GM19372 (cell line): ENCODE data around the gene KRTAP1-1.
"Not testable (repeated sequence)": the region's sequence is repeated elsewhere in the genome, so short reads cannot be mapped to it uniquely, and the experiment has no call there.

Experiments
- ATAC-seq: cut with Tn5 transposase; IDR thresholded peaks from one replicate; pipeline ENCODE4 v1.9.1; 2021; ENCODE audit warnings: mild to moderate bottlenecking, low read depth, moderate library complexity; ENCODE audit not compliant: unreplicated experiment

The KRTAP1-1 gene

GRCh38 chr17:41058741-41059140 is 17.5 kb upstream of the KRTAP1-1 start:
- no peak for ATAC-seq

- ATAC-seq, result no peak
Observed at GRCh38 chr17:41057547-41057946, 16.3 kb upstream of the KRTAP1-1 start.

- not testable (repeated sequence) for ATAC-seq
Observed at GRCh38 chr17:41055130-41055529, 13.9 kb upstream of the KRTAP1-1 start, which contains the start of gene KRTAP2-2. Gene KRTAP2-2 (minus strand): TSS chr17:41055230. CDS start chr17:41055211, 19 bp downstream.

GRCh38 chr17:41054556-41054955 is 13.3 kb upstream of the KRTAP1-1 start:
- ATAC-seq, result not testable (repeated sequence)

- no peak for ATAC-seq
Observed at GRCh38 chr17:41054025-41054424, 12.8 kb upstream of the KRTAP1-1 start.

GRCh38 chr17:41052566-41052965 is 11.3 kb upstream of the KRTAP1-1 start:
- no peak for ATAC-seq

- ATAC-seq, result no peak
Observed at GRCh38 chr17:41049110-41049509, 7.9 kb upstream of the KRTAP1-1 start.

GRCh38 chr17:41048441-41048840 is 7.2 kb upstream of the KRTAP1-1 start:
- no peak for ATAC-seq

GRCh38 chr17:41046735-41047465 is 5.7 kb upstream of the KRTAP1-1 start, which contains the start of gene KRTAP2-1:
Gene KRTAP2-1 (minus strand): TSS chr17:41047316. CDS start chr17:41047267, 49 bp downstream.
- not testable (repeated sequence) for ATAC-seq

GRCh38 chr17:41042953-41043352 is 1.7 kb upstream of the KRTAP1-1 start:
- no peak for ATAC-seq

- ATAC-seq, result no peak
Observed at GRCh38 chr17:41037853-41038350, 3.3 kb downstream of the KRTAP1-1 start.

GRCh38 chr17:41034346-41034935 is 6.8 kb downstream of the KRTAP1-1 start, which contains the start of gene KRTAP1-3:
Gene KRTAP1-3 (minus strand): TSS chr17:41034874. CDS start chr17:41034821, 53 bp downstream.
- ATAC-seq, result not testable (repeated sequence)

- ATAC-seq, result no peak
Observed at GRCh38 chr17:41029633-41030245, 11.5 kb downstream of the KRTAP1-1 start, which contains the start of gene KRTAP1-4. Gene KRTAP1-4 (minus strand): TSS chr17:41030195. CDS start chr17:41030078, 117 bp downstream.

GRCh38 chr17:41026715-41027471 is 14.4 kb downstream of the KRTAP1-1 start, which contains the start of gene KRTAP1-5:
Gene KRTAP1-5 (minus strand): TSS chr17:41027208. CDS start chr17:41027155, 53 bp downstream.
- no peak for ATAC-seq

- no peak for ATAC-seq
Observed at GRCh38 chr17:41024697-41025096, 16.6 kb downstream of the KRTAP1-1 start.

- no peak for ATAC-seq
Observed at GRCh38 chr17:41020336-41020735, 20.9 kb downstream of the KRTAP1-1 start.

- no peak for ATAC-seq
Observed at GRCh38 chr17:41019415-41019814, 21.8 kb downstream of the KRTAP1-1 start.

GRCh38 chr17:41018541-41018940 is 22.7 kb downstream of the KRTAP1-1 start:
- ATAC-seq, result no peak

GRCh38 chr17:41016578-41017215 is 24.6 kb downstream of the KRTAP1-1 start:
- no peak for ATAC-seq

- no peak for ATAC-seq
Observed at GRCh38 chr17:41015454-41015853, 25.8 kb downstream of the KRTAP1-1 start.
